Subcutaneous abdominal adipose tissue (tissue), 5 donors: ENCODE data around the gene ZC3H18.

Source experiments
- H3K27ac ChIP-seq: one replicate; pipeline ENCODE4 v1.7.0; 2013; ENCODE audit warnings: low read depth, mild to moderate bottlenecking, inconsistent platforms, low read length, moderate library complexity
- H3K27me3 ChIP-seq, 5 donors: one replicate each; pipeline ENCODE4 v1.7.0; 2013; ENCODE audit warnings: low read length in 5 of 5, inconsistent platforms in 1 of 5; ENCODE audit not compliant: control insufficient read depth in 5 of 5, insufficient read depth in 4 of 5
- H3K36me3 ChIP-seq, 5 donors: one replicate each; pipeline ENCODE4 v1.7.0; 2013; ENCODE audit warnings: low read length in 5 of 5; ENCODE audit not compliant: control insufficient read depth in 5 of 5, insufficient read depth in 5 of 5
- H3K4me1 ChIP-seq, 5 donors: one replicate each; pipeline ENCODE4 v1.7.0; 2013; ENCODE audit warnings: low read length in 5 of 5, mild to moderate bottlenecking in 3 of 5, moderate library complexity in 1 of 5; ENCODE audit not compliant: control insufficient read depth in 5 of 5, insufficient read depth in 5 of 5
- H3K4me3 ChIP-seq, 5 donors: one replicate each; pipeline ENCODE4 v1.7.0; 2013; ENCODE audit warnings: low read length in 5 of 5, low read depth in 1 of 5
- H3K9ac ChIP-seq, 5 donors: one replicate each; pipeline ENCODE4 v1.7.0; 2013; ENCODE audit warnings: low read length in 5 of 5, mild to moderate bottlenecking in 4 of 5, moderate library complexity in 3 of 5
- H3K9me3 ChIP-seq, 5 donors: one replicate each; pipeline ENCODE4 v1.7.0; 2013; ENCODE audit warnings: low read length in 5 of 5; ENCODE audit not compliant: control insufficient read depth in 5 of 5
- donor health status: healthy.
- donor health status: healthy.
- donor health status: healthy.
- donor health status: healthy.
- donor health status: healthy.

ZC3H18 gene

DNA sequence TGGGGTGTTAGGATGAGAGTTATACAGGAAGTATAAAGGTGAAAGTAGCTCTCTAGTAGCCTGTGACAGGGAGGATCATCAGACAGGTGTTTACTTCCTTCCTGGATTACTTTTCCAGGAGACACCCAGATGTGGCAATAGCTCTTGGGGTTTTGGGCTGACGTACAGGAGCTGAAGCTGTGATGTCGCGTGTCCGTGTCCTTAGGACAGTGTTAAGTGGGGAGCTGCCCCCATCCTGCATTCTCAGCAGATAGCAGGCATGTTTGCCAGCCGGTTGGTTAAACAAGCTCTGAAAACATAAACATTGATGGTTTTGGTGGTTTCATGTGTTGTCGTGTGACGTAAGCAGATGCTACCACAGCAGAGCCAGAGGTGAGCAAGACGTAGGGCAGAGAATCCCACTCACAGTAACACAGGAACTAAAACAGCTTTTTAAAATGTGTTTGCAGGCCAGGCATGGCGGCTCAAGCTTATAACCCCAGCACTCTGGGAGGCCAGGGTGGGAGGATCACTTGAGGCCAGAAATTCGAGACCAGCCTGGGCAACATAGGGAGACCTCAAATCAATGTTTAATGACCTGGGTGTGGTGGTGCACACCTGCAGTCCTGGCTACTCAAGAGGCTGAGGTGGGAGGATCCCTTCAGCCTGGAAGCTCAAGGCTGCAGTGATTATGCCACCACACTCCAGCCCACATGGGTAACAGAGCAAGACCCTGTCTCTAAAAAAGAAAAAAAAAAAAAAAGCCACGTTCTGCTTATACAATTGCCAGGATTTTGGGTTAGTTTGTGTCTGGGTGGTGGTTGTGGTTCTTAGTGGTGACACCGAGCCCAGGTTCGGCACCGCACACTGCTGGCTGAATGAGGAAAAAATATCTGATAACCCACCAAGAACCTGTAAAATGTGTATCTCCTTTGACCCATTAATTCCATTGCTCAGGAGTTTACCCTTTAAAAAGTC is 49.9 kb downstream of the ZC3H18 start:
- Histone ChIP-seq H3K36me3 (peaks cover 0 to 77% (median 48%) of the 10 kb centered on the region in 5 donors), H3K27ac (no peak overlapping the region)

DNA sequence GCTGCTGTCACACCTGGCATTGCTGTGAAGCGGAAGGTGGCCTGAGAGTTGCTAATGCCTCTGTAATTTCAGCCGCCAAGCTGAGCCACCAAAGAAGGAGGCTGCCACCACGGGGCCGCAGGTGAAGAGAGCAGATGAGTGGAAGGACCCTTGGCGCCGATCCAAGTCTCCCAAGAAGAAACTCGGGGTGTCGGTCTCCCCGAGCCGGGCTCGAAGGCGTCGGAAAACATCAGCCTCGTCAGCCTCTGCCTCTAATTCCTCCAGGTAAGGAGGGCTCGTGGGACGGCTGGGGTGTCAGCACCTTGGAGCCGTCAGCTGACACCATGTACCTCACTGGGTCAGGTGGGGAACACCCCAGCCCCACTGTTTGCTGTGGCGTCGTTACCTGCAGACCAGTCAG is 51.9 kb downstream of the ZC3H18 start:
- H3K27me3 ChIP-seq = no peaks in the 10 kb centered on the region
- peaks cover 0 to 18% (median 14%) of the 10 kb centered on the region in 5 donors for H3K4me1 ChIP-seq
- H3K9ac ChIP-seq = no peak overlapping the region
- no peak overlapping the region for H3K4me3 ChIP-seq
- no peak overlapping the region for H3K27ac ChIP-seq
- peaks cover 0 to 71% (median 57%) of the 10 kb centered on the region in 5 donors for H3K36me3 ChIP-seq
- H3K9me3 ChIP-seq = no peaks in the 10 kb centered on the region

More for the DNA sequence above, 49.9 kb downstream of the ZC3H18 start:
- no peak overlapping the region for H3K9ac ChIP-seq
- H3K9me3 ChIP-seq = no peaks in the 10 kb centered on the region
- peaks cover 2 to 18% (median 14%) of the 10 kb centered on the region in 5 donors for H3K4me1 ChIP-seq
- H3K27me3 ChIP-seq = no peaks in the 10 kb centered on the region
- no peak overlapping the region for H3K4me3 ChIP-seq

DNA sequence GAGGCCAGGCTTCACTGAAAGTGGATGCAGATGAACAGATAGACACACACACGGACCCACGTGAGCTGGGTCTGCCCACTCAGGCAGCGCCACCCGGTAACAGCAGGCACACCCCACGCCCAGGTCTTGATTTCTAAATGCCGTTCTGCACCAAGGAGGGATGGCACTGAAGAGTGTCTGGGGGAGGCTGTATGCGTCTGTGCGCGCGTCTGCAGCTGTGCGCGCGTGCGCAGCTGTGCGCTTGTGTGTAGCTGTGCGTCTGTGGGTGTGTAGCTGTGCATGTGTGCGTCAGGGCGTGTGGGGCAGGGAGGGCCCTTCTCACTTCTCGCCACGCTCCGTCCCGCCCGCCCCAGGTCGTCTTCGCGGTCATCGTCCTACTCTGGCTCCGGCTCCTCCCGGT is 52.7 kb downstream of the ZC3H18 start:
- Histone ChIP-seq H3K36me3 (peaks cover 0 to 72% (median 64%) of the 10 kb centered on the region in 5 donors), H3K9me3 (no peaks in the 10 kb centered on the region), H3K27me3 (no peaks in the 10 kb centered on the region), H3K9ac (no peak overlapping the region), H3K4me1 (peaks cover 0 to 18% (median 14%) of the 10 kb centered on the region in 5 donors), H3K4me3 (no peak overlapping the region), H3K27ac (no peak overlapping the region)

DNA sequence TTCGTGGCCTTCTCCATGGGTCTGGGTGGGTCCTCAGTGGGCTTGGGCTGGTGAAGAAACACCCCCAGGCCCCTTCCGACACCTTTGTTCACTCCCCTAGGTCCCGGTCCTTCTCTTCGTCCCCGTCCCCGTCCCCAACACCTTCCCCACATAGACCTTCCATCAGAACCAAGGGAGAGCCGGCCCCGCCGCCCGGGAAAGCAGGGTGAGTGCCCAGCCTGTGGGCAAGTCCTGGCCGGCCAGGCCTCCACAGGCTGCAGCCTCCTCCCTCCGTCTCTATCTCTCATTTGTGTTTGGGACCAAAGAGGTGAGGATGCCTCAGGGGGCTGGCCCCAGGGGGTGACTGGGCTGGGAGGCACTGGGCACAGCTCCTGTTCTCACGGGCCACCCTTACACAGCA is 53.7 kb downstream of the ZC3H18 start:
- no peaks in the 10 kb centered on the region for H3K9me3 ChIP-seq
- peaks cover 0 to 14% (median 8%) of the 10 kb centered on the region in 5 donors for H3K4me1 ChIP-seq
- no peak overlapping the region for H3K9ac ChIP-seq
- no peaks in the 10 kb centered on the region for H3K27me3 ChIP-seq
- H3K27ac ChIP-seq = no peak overlapping the region
- H3K36me3 ChIP-seq = peaks cover 0 to 76% (median 73%) of the 10 kb centered on the region in 5 donors
- H3K4me3 ChIP-seq = no peak overlapping the region

DNA sequence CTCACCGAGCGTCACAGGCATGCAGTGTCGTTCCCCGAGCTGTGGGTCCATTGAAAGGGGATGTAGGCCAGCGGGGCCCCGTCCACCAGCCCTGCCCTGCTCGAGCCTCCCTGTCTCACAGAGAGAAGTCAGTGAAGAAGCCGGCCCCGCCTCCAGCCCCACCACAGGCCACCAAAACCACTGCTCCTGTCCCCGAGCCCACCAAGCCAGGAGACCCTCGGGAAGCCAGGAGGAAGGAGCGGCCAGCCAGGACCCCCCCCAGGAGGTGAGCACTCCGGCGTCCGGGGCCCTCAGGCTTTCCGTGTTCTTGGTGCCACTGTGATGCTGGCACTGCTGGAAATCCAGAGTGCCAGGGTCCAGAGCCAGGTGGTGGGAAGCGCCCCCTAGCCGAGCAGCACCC is 54.3 kb downstream of the ZC3H18 start:
- H3K36me3 ChIP-seq = peaks cover 0 to 75% (median 71%) of the 10 kb centered on the region in 5 donors
- no peak overlapping the region for H3K27ac ChIP-seq
- H3K4me1 ChIP-seq = peaks cover 0 to 8% (median 2%) of the 10 kb centered on the region in 5 donors
- no peak overlapping the region for H3K9ac ChIP-seq
- no peak overlapping the region for H3K4me3 ChIP-seq
- H3K27me3 ChIP-seq = no peaks in the 10 kb centered on the region
- H3K9me3 ChIP-seq = no peaks in the 10 kb centered on the region

DNA sequence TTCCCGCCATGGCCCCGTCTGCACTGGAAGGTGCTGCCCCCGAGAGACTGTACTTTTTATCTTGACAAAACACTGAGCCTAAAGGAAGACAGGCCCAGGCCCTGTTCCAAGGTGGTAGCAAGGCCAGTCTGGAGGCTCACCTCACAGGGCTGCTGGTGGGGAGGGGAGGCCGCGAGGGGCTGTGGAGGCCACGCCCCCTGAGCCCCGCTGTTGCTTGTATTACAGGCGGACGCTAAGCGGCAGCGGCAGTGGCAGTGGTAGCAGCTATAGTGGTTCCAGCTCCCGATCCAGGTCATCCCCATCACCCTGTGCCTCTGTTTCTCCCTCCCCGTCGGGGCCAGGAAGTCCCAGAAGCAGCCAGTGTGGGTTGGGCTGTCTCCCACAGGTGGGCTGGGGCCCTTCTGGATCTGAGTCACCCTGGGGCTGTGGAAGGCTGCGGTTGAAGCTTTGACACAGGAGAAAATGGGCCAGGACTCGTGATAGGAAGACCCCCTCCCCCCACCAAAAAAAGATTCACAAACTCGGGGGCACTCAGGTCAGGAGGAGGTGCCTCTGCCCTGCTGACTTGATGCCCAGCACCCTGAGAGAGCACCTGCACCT is 54.9 kb downstream of the ZC3H18 start:
- H3K36me3 ChIP-seq = peaks cover 0 to 77% (median 71%) of the 10 kb centered on the region in 5 donors
- no peak overlapping the region for H3K4me3 ChIP-seq
- no peaks in the 10 kb centered on the region for H3K9me3 ChIP-seq
- H3K9ac ChIP-seq = no peak overlapping the region
- H3K27ac ChIP-seq = no peak overlapping the region
- H3K4me1 ChIP-seq = peaks cover 0 to 8% (median 0%) of the 10 kb centered on the region in 5 donors
- H3K27me3 ChIP-seq = no peaks in the 10 kb centered on the region

DNA sequence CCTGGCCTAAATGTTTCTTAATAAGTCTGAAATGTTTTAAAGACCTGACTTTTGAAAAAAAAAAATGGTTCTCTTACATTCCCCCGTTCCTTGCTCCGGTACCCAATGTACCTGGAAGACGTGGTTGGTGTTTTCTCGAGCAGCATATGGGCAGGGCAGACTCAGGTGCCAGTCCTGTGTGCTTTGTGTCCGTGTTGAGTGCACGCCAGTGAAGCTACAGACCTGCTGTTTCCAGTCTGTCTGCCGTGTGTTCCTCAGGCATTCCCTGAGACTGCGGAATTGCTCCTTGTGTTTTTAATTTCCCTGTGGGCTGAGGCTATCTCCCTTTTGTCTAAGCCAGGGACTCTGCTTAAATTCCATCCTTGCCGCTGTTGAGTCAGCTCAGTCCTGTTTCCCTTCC is 56.4 kb downstream of the ZC3H18 start:
- Histone ChIP-seq H3K9ac (no peak overlapping the region), H3K9me3 (no peaks in the 10 kb centered on the region), H3K4me1 (peaks cover 0 to 12% (median 0%) of the 10 kb centered on the region in 5 donors), H3K36me3 (peaks cover 0 to 90% (median 83%) of the 10 kb centered on the region in 5 donors), H3K27ac (no peak overlapping the region), H3K27me3 (no peaks in the 10 kb centered on the region), H3K4me3 (no peak overlapping the region)

DNA sequence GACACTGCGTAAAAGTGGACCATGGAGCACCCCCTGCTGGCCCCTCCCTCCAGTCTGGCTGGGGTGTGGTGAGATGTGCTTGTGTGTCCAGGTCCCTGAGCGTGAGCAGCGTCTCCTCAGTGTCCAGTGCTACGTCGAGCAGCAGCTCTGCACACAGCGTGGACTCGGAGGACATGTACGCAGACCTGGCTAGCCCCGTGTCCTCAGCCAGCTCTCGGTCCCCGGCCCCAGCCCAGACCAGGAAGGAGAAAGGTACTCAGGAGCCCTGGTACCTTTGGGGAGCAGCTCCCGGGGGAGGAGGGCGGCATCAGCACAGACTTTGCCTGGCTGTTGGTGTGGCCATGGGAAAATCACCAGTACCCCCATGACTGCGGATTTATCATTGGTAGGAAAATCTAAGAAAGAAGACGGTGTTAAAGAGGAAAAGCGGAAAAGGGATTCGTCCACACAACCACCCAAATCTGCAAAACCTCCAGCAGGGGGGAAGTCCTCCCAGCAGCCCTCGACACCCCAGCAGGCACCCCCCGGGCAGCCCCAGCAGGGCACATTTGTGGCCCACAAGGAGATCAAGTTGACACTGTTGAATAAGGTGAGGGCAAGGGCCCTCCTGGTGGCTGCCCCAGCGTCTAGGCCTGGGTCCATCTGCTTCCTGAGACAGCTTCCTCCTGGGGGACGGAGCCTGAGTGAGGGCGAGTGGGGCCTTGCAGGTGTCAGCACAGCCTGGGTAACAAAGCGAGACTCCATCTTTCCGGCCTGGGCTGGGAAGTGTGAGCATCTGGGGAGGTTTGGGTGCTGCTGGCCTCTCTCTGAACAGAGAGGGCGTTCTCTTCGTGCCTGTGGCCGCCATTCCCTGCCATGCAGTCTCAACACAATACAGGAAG is 57.6 kb downstream of the ZC3H18 start:
- Histone ChIP-seq H3K4me1 (peaks cover 0 to 13% (median 0%) of the 10 kb centered on the region in 5 donors), H3K4me3 (no peak overlapping the region), H3K9me3 (no peaks in the 10 kb centered on the region), H3K27ac (no peak overlapping the region), H3K9ac (no peak overlapping the region), H3K36me3 (peaks cover 0 to 89% (median 81%) of the 10 kb centered on the region in 5 donors), H3K27me3 (no peaks in the 10 kb centered on the region)

DNA sequence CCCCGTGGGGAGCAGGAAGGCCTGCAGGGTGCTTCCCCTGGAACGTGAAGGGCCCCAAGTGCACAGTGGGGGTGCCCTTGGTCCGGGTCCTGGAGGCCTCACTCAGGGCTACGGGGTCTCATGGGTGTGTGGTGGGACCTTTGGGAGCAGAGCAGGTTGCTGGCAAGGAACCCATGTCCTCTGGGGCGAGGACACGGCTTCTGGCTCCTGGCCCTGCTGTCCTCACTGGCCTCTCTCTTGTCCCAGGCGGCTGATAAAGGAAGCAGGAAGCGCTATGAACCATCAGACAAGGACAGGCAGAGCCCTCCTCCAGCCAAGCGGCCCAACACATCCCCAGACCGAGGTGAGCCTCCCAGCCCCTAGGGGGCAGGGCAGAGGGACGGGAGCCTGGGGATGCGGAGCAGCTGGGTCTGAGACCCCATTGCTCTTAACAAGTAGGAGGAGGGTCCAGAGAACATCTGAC is 58.3 kb downstream of the ZC3H18 start:
- Histone ChIP-seq H3K4me1 (peaks cover 0 to 13% (median 0%) of the 10 kb centered on the region in 5 donors), H3K4me3 (no peak overlapping the region), H3K36me3 (peaks cover 0 to 88% (median 73%) of the 10 kb centered on the region in 5 donors), H3K27me3 (peaks cover 0 to 4% (median 0%) of the 10 kb centered on the region in 5 donors), H3K9me3 (no peaks in the 10 kb centered on the region), H3K9ac (no peak overlapping the region), H3K27ac (no peak overlapping the region)
